MCF 10A (cell line): ENCODE results near the gene CFAP210. TPM values are rescaled to one million over a fixed set of nuclear protein-coding genes. Genes with fewer than 3 reads are reported as not detected.

ENCODE experiments used
- BruUV-seq: library from RNA; stranded (reverse); fragments of 400-500 nt; replicated peaks from 2 replicates; lab custom pipeline; 2021; lab: Mats Ljungman, UMichigan
- CTCF ChIA-PET: fragments of 300-600 bp; sonication (Branson Sonifier 250); formaldehyde crosslinking; extraction: SDS; loops from one replicate; lab custom pipeline; 2021; ENCODE audit warnings: antibody characterized with exemption, inconsistent platforms; lab: Yijun Ruan, JAX
- POLR2A ChIA-PET: fragments of 300-600, 350-650 bp; sonication (Branson Sonifier 250); formaldehyde crosslinking; extraction: SDS; loops from one replicate; lab custom pipeline; 2020; ENCODE audit warnings: antibody characterized with exemption, inconsistent platforms; lab: Yijun Ruan, JAX
- DNase-seq: peaks from one replicate; pipeline ENCODE4 v3.0.0-alpha.2; 2018; ENCODE audit not compliant: unreplicated experiment
- H3K27ac Mint-ChIP-seq: one replicate; pipeline ENCODE4 v1.8.0; 2022; ENCODE audit warnings: mild to moderate bottlenecking, low read depth, mixed read lengths; ENCODE audit not compliant: unreplicated experiment
- H3K27me3 Mint-ChIP-seq: one replicate; pipeline ENCODE4 v1.8.0; 2022; ENCODE audit warnings: mixed read lengths; ENCODE audit not compliant: insufficient read depth, unreplicated experiment
- H3K36me3 Mint-ChIP-seq: one replicate; pipeline ENCODE4 v1.8.0; 2022; ENCODE audit warnings: mild to moderate bottlenecking, moderate library complexity, mixed read lengths; ENCODE audit not compliant: insufficient read depth, unreplicated experiment
- H3K4me1 Mint-ChIP-seq: one replicate; pipeline ENCODE4 v1.8.0; 2022; ENCODE audit warnings: mixed read lengths; ENCODE audit not compliant: insufficient read depth, unreplicated experiment
- H3K4me3 Mint-ChIP-seq: one replicate; pipeline ENCODE4 v1.8.0; 2022; ENCODE audit warnings: mild to moderate bottlenecking, moderate library complexity, mixed read lengths; ENCODE audit not compliant: unreplicated experiment
- H3K9me3 Mint-ChIP-seq: one replicate; pipeline ENCODE4 v1.8.0; 2022; ENCODE audit warnings: mixed read lengths; ENCODE audit not compliant: unreplicated experiment
- CTCF ChIP-seq: fragments of 200-600 bp; IDR thresholded peaks from one replicate; pipeline ENCODE4 v1.8.0; 2022; ENCODE audit warnings: antibody characterized with exemption, mild to moderate bottlenecking; ENCODE audit not compliant: unreplicated experiment
- intact Hi-C: fragments of 100-400 bp; cut with micrococcal nuclease; formaldehyde crosslinking; loops from 2 replicates; pipeline ENCODE4 v1.14.1; 2022
- total RNA-seq: library from RNA; stranded (reverse); gene quantifications from 2 replicates; pipeline ENCODE4 v1.2.3, GENCODE V29; 2022

The CFAP210 gene
- total RNA-seq, 1 experiment from 2014 or later = not detected

GRCh38 chr2:169721016-169721415 is 26.8 kb upstream of the CFAP210 start:
- Mint-ChIP-seq H3K27ac (no peak overlapping the region), H3K36me3 (no peaks in the 10 kb centered on the region), H3K4me1 (no peaks in the 10 kb centered on the region), H3K9me3 (no peaks in the 10 kb centered on the region), H3K4me3 (no peak overlapping the region), H3K27me3 (no peaks in the 10 kb centered on the region)
- CTCF ChIA-PET = no interaction called here
- intact Hi-C loops = no loop called here
- DNase-seq = no peak
- no TSS peak for BruUV-seq
- TF ChIP-seq CTCF = no peak
- POLR2A ChIA-PET = no interaction called here

- H3K4me3 Mint-ChIP-seq = no peak overlapping the region
- intact Hi-C loops = no loop called here
- H3K36me3 Mint-ChIP-seq = no peaks in the 10 kb centered on the region
- CTCF ChIA-PET = no interaction called here
- peaks cover 4% of the 10 kb centered on the region for H3K4me1 Mint-ChIP-seq
- no peak for DNase-seq
- no TSS peak for BruUV-seq
- no peak for TF ChIP-seq CTCF
- no peaks in the 10 kb centered on the region for H3K9me3 Mint-ChIP-seq
- H3K27me3 Mint-ChIP-seq = no peaks in the 10 kb centered on the region
- POLR2A ChIA-PET = no interaction called here
- no peak overlapping the region for H3K27ac Mint-ChIP-seq
These were observed 24.8 kb upstream of the CFAP210 start for GRCh38 chr2:169718930-169719504.

- Mint-ChIP-seq H3K9me3 (no peaks in the 10 kb centered on the region), H3K36me3 (no peaks in the 10 kb centered on the region), H3K4me1 (peaks cover 4% of the 10 kb centered on the region), H3K4me3 (no peak overlapping the region), H3K27ac (no peak overlapping the region), H3K27me3 (no peaks in the 10 kb centered on the region)
- intact Hi-C loops = no loop called here
- TF ChIP-seq CTCF = no peak
- CTCF ChIA-PET = no interaction called here
- DNase-seq = no peak
- POLR2A ChIA-PET = no interaction called here
- no TSS peak for BruUV-seq
These were observed 23.5 kb upstream of the CFAP210 start for GRCh38 chr2:169717691-169718063.

- H3K36me3 Mint-ChIP-seq = no peaks in the 10 kb centered on the region
- H3K4me3 Mint-ChIP-seq = no peak overlapping the region
- DNase-seq = peak; percentile 41
- no peaks in the 10 kb centered on the region for H3K27me3 Mint-ChIP-seq
- no peak for TF ChIP-seq CTCF
- intact Hi-C loops = no loop called here
- H3K9me3 Mint-ChIP-seq = no peaks in the 10 kb centered on the region
- POLR2A ChIA-PET = interaction anchor here (0.5 to 0.6 kb wide), 2 partner anchors 85 to 93 kb away, joined by 3 read pairs; no protein-coding TSS in a partner anchor
- peaks cover 4% of the 10 kb centered on the region for H3K4me1 Mint-ChIP-seq
- H3K27ac Mint-ChIP-seq = no peak overlapping the region
- CTCF ChIA-PET = no interaction called here
- no TSS peak for BruUV-seq
These were observed 22.9 kb upstream of the CFAP210 start for GRCh38 chr2:169716938-169717690.
